ENCODE results near the gene DMRT1.

The DMRT1 gene

DNA sequence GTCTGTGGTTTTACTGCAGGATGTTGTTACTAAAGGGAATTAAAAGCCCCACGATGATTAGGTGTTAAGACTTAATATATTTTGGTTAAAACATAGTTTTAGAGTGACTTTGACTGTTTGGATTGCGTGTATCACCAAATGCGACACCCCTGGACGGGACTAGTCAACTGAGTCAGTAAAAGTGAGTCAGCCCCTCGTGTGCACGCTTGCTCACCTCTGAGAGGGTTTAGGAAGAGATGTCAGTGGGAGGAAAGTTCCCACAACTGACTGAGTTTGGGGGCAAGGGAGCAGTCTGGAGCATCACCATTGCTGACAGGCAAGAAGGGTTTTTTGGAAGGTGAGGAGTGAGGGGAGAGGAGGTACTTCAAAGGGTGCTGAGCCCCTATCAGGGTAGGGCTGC lies 120.5 kb downstream of the DMRT1 start:
- Histone ChIP-seq H3K27me3 (ENCODE audit: control insufficient read depth in 3 of 3, insufficient read depth in 3 of 3, low read depth in 1 of 3, low read length in 3 of 3) (peaks cover 0 to 55% (median 0%) of the 10 kb centered on the region in 3 experiments), H3K79me1 (ENCODE audit: low read depth, low read length) (no peaks in the 10 kb centered on the region)

DNA sequence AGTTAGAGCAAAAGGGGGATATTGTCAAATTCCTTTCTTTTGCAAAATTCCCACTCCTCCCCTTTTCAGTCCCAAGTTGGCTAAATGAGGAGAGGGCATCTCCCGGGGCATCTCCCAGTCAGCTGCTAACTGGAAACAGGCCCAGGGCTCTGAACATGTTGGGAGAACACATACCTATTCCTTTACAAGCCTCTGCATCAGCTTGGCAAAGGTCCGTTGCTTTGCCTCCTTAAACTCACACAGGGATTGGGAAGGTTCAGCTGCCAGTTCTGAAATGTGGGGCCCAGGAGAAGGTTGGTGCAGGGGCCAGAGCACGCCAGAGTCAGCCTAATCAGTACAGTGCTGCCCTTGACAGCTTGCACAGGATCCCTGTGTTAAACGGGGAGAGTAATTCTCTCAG lies 124.0 kb downstream of the DMRT1 start:
- Histone ChIP-seq H4K8ac (ENCODE audit: low read depth, low read length) (no peak overlapping the region), H3K9me3 (replicated peaks in 1 of 2; ENCODE audit: control insufficient read depth in 2 of 2, insufficient read depth in 1 of 2, low read depth in 1 of 2, low read length in 2 of 2) (no peaks in the 10 kb centered on the region), H3K18ac (ENCODE audit: low read length) (peak overlapping the region; percentile 85), H4K91ac (ENCODE audit: low read depth, low read length, poor library complexity) (no peak overlapping the region), H3K4me1 (ENCODE audit: control insufficient read depth in 2 of 2, insufficient read depth in 1 of 2, low read depth in 1 of 2, low read length in 2 of 2) (peaks cover 0 to 23% of the 10 kb centered on the region in 2 donors), H2BK120ac (ENCODE audit: low read depth, low read length) (no peak overlapping the region), H3K79me1 (ENCODE audit: low read depth, low read length) (peaks cover 1% of the 10 kb centered on the region), H3K4me2 (ENCODE audit: insufficient read depth, low read length, poor library complexity, severe bottlenecking) (no peak overlapping the region), H3K27me3 (ENCODE audit: control insufficient read depth in 3 of 3, insufficient read depth in 3 of 3, low read depth in 1 of 3, low read length in 3 of 3) (peaks cover 11 to 89% (median 18%) of the 10 kb centered on the region in 3 experiments), H3K9ac (ENCODE audit: low read depth, low read length, poor library complexity) (no peak overlapping the region), H3K4me3 (ENCODE audit: low read length in 2 of 2) (no peak overlapping the region), H3K14ac (ENCODE audit: low read length) (no peak overlapping the region), H2AFZ (ENCODE audit: low read length) (no peak overlapping the region), H3K36me3 (replicated peaks in 1 of 2; ENCODE audit: control insufficient read depth in 2 of 2, insufficient read depth in 2 of 2, low read length in 2 of 2) (no peaks in the 10 kb centered on the region), H2BK12ac (ENCODE audit: low read length) (no peak overlapping the region), H2BK5ac (ENCODE audit: low read length) (no peak overlapping the region), H3K4ac (ENCODE audit: low read length) (no peak overlapping the region), H3K23ac (ENCODE audit: low read depth, low read length, poor library complexity) (no peak overlapping the region), H2BK15ac (ENCODE audit: low read length) (no peak overlapping the region), H2AK5ac (ENCODE audit: low read depth, low read length) (no peak overlapping the region), H3K27ac (replicated peaks; ENCODE audit: low read length) (peak overlapping the region; percentile 38)
- DNase-seq (ENCODE audit: low spot score) = no peak
- WGBS, 2 donors (ENCODE audit: extremely low coverage in 2 of 2, insufficient read length in 2 of 2, insufficient replicate concordance in 1 of 2) = no CpG with 5 or more reads among the region's 4 CpGs

More for the DNA sequence above, 120.5 kb downstream of the DMRT1 start:
- no peak overlapping the region for H3K9ac ChIP-seq (ENCODE audit: low read depth, low read length, poor library complexity)
- no peak overlapping the region for H4K91ac ChIP-seq (ENCODE audit: low read depth, low read length, poor library complexity)
- no peak overlapping the region for H3K23ac ChIP-seq (ENCODE audit: low read depth, low read length, poor library complexity)
- no peak overlapping the region for H3K4me3 ChIP-seq (ENCODE audit: low read length in 2 of 2)
- no peaks in the 10 kb centered on the region for H3K9me3 ChIP-seq (replicated peaks in 1 of 2; ENCODE audit: control insufficient read depth in 2 of 2, insufficient read depth in 1 of 2, low read depth in 1 of 2, low read length in 2 of 2)
- H2BK15ac ChIP-seq (ENCODE audit: low read length) = no peak overlapping the region
- no peaks in the 10 kb centered on the region for H3K36me3 ChIP-seq (replicated peaks in 1 of 2; ENCODE audit: control insufficient read depth in 2 of 2, insufficient read depth in 2 of 2, low read length in 2 of 2)
- no peak overlapping the region for H2BK120ac ChIP-seq (ENCODE audit: low read depth, low read length)
- no peak overlapping the region for H2BK12ac ChIP-seq (ENCODE audit: low read length)
- no peak for DNase-seq (ENCODE audit: low spot score)
- no peak overlapping the region for H3K4me2 ChIP-seq (ENCODE audit: insufficient read depth, low read length, poor library complexity, severe bottlenecking)
- H3K4me1 ChIP-seq (ENCODE audit: control insufficient read depth in 2 of 2, insufficient read depth in 1 of 2, low read depth in 1 of 2, low read length in 2 of 2) = peaks cover 0 to 13% of the 10 kb centered on the region in 2 donors
- no CpG with 5 or more reads among the region's 6 CpGs for WGBS, 2 donors (ENCODE audit: extremely low coverage in 2 of 2, insufficient read length in 2 of 2, insufficient replicate concordance in 1 of 2)
- H3K14ac ChIP-seq (ENCODE audit: low read length) = no peak overlapping the region
- H2AK5ac ChIP-seq (ENCODE audit: low read depth, low read length) = no peak overlapping the region
- H2AFZ ChIP-seq (ENCODE audit: low read length) = no peak overlapping the region
- no peak overlapping the region for H3K4ac ChIP-seq (ENCODE audit: low read length)
- H3K18ac ChIP-seq (ENCODE audit: low read length) = no peak overlapping the region
- no peak overlapping the region for H4K8ac ChIP-seq (ENCODE audit: low read depth, low read length)
- no peak overlapping the region for H2BK5ac ChIP-seq (ENCODE audit: low read length)
- H3K27ac ChIP-seq (replicated peaks; ENCODE audit: low read length) = no peak overlapping the region

DNA sequence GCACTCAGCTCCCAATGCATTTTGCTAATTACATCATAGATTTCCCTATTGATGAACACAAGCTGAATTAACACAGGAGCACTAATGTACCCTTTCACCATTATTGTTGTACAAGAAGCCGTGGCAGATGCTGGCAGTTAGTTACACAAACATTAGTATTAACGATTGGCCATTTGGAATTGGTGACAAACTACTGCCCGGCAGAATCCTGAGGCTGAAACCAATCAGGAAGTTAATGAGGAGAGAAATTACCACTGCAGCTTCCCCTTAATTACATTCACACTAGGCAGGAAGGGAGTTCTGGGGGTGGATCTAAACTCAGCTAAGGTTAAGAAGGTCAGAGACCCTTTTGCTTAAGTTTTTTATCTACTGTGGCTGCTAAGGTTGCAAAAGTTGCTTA lies 125.4 kb downstream of the DMRT1 start:
- no peak overlapping the region for H3K4me2 ChIP-seq (ENCODE audit: insufficient read depth, low read length, poor library complexity, severe bottlenecking)

DNA sequence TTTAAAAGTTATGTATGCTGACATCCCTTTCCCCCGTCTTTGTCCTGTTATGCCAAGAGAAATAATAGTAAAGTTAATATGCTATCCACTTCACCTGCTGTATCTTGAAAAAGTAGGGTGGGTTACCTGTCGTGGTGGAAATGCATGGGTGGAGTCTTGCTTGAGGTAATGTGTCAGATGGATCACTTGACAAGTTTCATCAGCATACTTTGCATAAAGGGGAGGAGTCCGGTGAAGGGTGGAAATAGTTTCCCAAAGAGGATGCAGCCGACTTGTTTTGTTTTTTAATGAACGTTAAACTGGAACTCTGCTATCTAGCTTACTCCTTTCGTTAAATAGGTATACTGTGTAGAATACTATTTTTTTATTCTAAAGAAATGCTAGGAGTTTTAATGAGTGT lies 125.9 kb downstream of the DMRT1 start:
- no peak overlapping the region for H3K4ac ChIP-seq (ENCODE audit: low read length)
- H3K4me1 ChIP-seq (ENCODE audit: control insufficient read depth in 2 of 2, insufficient read depth in 1 of 2, low read depth in 1 of 2, low read length in 2 of 2) = peaks cover 0 to 30% of the 10 kb centered on the region in 2 donors
- H2BK15ac ChIP-seq (ENCODE audit: low read length) = no peak overlapping the region
- no peak overlapping the region for H3K4me2 ChIP-seq (ENCODE audit: insufficient read depth, low read length, poor library complexity, severe bottlenecking)
- H3K27ac ChIP-seq (replicated peaks; ENCODE audit: low read length) = no peak overlapping the region
- peaks cover 1% of the 10 kb centered on the region for H3K79me1 ChIP-seq (ENCODE audit: low read depth, low read length)
- H4K8ac ChIP-seq (ENCODE audit: low read depth, low read length) = no peak overlapping the region
- peaks cover 12 to 95% (median 29%) of the 10 kb centered on the region in 3 experiments for H3K27me3 ChIP-seq (ENCODE audit: control insufficient read depth in 3 of 3, insufficient read depth in 3 of 3, low read depth in 1 of 3, low read length in 3 of 3)
- no CpG with 5 or more reads among the region's 6 CpGs for WGBS, 2 donors (ENCODE audit: extremely low coverage in 2 of 2, insufficient read length in 2 of 2, insufficient replicate concordance in 1 of 2)
- H3K9ac ChIP-seq (ENCODE audit: low read depth, low read length, poor library complexity) = no peak overlapping the region
- no peak overlapping the region for H2AFZ ChIP-seq (ENCODE audit: low read length)
- peaks cover 0 to 6% of the 10 kb centered on the region in 2 donors for H3K9me3 ChIP-seq (replicated peaks in 1 of 2; ENCODE audit: control insufficient read depth in 2 of 2, insufficient read depth in 1 of 2, low read depth in 1 of 2, low read length in 2 of 2)
- H3K18ac ChIP-seq (ENCODE audit: low read length) = no peak overlapping the region
- H3K4me3 ChIP-seq (ENCODE audit: low read length in 2 of 2) = no peak overlapping the region
- no peak overlapping the region for H2BK12ac ChIP-seq (ENCODE audit: low read length)
- no peak overlapping the region for H2BK5ac ChIP-seq (ENCODE audit: low read length)
- no peak for DNase-seq (ENCODE audit: low spot score)
- no peaks in the 10 kb centered on the region for H3K36me3 ChIP-seq (replicated peaks in 1 of 2; ENCODE audit: control insufficient read depth in 2 of 2, insufficient read depth in 2 of 2, low read length in 2 of 2)
- H3K14ac ChIP-seq (ENCODE audit: low read length) = no peak overlapping the region
- no peak overlapping the region for H3K23ac ChIP-seq (ENCODE audit: low read depth, low read length, poor library complexity)
- H2BK120ac ChIP-seq (ENCODE audit: low read depth, low read length) = no peak overlapping the region
- no peak overlapping the region for H2AK5ac ChIP-seq (ENCODE audit: low read depth, low read length)
- no peak overlapping the region for H4K91ac ChIP-seq (ENCODE audit: low read depth, low read length, poor library complexity)

More for the DNA sequence above, 125.4 kb downstream of the DMRT1 start:
- Histone ChIP-seq H4K8ac (ENCODE audit: low read depth, low read length) (no peak overlapping the region), H3K4me3 (ENCODE audit: low read length in 2 of 2) (no peak overlapping the region), H2BK5ac (ENCODE audit: low read length) (no peak overlapping the region), H3K9ac (ENCODE audit: low read depth, low read length, poor library complexity) (no peak overlapping the region), H3K14ac (ENCODE audit: low read length) (no peak overlapping the region), H3K4me1 (ENCODE audit: control insufficient read depth in 2 of 2, insufficient read depth in 1 of 2, low read depth in 1 of 2, low read length in 2 of 2) (peaks cover 0 to 27% of the 10 kb centered on the region in 2 donors), H3K27me3 (ENCODE audit: control insufficient read depth in 3 of 3, insufficient read depth in 3 of 3, low read depth in 1 of 3, low read length in 3 of 3) (peaks cover 12 to 93% (median 28%) of the 10 kb centered on the region in 3 experiments), H3K23ac (ENCODE audit: low read depth, low read length, poor library complexity) (no peak overlapping the region), H2BK120ac (ENCODE audit: low read depth, low read length) (no peak overlapping the region), H2AK5ac (ENCODE audit: low read depth, low read length) (no peak overlapping the region), H2BK12ac (ENCODE audit: low read length) (no peak overlapping the region), H3K4ac (ENCODE audit: low read length) (no peak overlapping the region), H4K91ac (ENCODE audit: low read depth, low read length, poor library complexity) (no peak overlapping the region), H3K18ac (ENCODE audit: low read length) (no peak overlapping the region), H3K27ac (replicated peaks; ENCODE audit: low read length) (peak overlapping the region; percentile 58), H3K9me3 (replicated peaks in 1 of 2; ENCODE audit: control insufficient read depth in 2 of 2, insufficient read depth in 1 of 2, low read depth in 1 of 2, low read length in 2 of 2) (peaks cover 0 to 6% of the 10 kb centered on the region in 2 donors), H3K79me1 (ENCODE audit: low read depth, low read length) (peaks cover 1% of the 10 kb centered on the region), H3K36me3 (replicated peaks in 1 of 2; ENCODE audit: control insufficient read depth in 2 of 2, insufficient read depth in 2 of 2, low read length in 2 of 2) (no peaks in the 10 kb centered on the region), H2BK15ac (ENCODE audit: low read length) (no peak overlapping the region), H2AFZ (ENCODE audit: low read length) (no peak overlapping the region)
- DNase-seq (ENCODE audit: low spot score) = no peak
- WGBS, 2 donors (ENCODE audit: extremely low coverage in 2 of 2, insufficient read length in 2 of 2, insufficient replicate concordance in 1 of 2) = no CpG with 5 or more reads among the region's 3 CpGs

Data from neuronal stem cell (in vitro differentiated cells).